HG03039 (cell line): Measurements from ENCODE around the gene UNC93A.

Experiments used
- ATAC-seq: cut with Tn5 transposase; IDR thresholded peaks from one replicate; pipeline ENCODE4 v1.9.1; 2021; ENCODE audit warnings: mild to moderate bottlenecking, moderate library complexity; ENCODE audit not compliant: unreplicated experiment

The UNC93A gene

DNA sequence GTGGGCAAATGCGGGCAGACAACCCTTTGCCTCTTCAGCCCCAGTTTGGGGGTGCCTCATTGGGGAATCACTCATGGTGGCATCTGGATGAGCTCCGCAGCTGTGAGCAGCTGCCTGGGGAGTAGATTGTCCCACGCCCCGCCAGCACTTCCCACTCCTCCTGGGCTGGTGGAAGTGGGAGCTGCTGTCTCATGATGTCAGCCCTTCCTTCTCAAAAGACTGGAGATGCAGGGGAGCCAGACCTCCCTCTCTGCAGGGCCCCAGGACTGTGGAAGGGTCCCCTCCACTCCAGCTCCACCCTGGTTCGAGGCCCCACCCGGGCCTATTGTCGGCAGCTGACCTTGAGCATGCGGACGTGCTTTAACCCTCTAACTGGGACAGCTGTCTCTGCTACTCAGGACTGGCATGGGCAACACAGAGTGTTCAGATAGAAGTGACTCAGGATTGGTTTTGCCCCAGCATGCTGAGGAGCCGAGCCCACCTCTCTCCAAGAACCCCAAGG, 2.0 kb downstream of the UNC93A start:
- ATAC-seq: no peak

DNA sequence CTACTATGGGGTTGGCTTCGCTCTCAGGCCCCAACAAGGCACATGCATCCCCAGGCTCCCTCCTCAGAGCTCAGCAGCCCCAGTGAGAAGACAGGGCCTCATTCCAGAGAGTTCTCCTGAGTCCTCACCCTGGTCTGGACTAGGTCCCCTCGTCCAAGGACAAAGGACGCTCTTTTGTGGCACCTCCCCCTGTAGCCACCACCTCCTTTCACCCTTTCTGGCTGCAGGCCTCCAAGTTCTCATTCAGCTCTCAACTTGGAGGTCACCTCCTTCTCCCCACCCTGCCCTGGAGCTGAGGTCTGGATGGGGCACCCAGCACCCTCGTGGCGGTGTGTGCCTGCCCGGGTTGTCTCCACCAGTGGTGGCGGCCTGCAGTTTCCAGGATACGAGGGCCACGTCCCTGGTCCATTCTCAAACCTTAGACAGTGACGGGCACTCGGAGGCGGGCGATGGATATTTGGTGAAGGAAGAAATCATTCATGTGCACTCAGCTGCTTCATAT, 2.5 kb downstream of the UNC93A start:
- ATAC-seq: no peak

DNA sequence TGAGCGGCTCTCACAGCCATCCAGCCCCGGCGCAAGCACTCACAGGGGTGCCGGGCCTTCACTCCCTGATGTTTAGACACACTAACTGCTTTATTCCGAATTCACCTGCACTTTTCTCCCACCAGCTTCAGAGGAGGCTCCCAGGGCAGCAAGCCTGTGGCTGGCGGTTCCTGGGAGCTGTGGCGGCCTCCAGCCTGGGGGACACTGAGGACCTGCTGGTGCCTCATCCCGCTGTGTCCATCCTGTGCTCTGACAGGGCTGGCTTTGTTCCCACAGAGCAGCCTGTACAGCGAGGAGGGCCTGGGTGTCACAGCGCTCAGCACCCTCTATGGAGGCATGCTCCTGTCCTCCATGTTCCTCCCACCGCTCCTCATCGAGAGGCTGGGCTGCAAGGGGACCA, 3.1 kb downstream of the UNC93A start:
- no peak for ATAC-seq

DNA sequence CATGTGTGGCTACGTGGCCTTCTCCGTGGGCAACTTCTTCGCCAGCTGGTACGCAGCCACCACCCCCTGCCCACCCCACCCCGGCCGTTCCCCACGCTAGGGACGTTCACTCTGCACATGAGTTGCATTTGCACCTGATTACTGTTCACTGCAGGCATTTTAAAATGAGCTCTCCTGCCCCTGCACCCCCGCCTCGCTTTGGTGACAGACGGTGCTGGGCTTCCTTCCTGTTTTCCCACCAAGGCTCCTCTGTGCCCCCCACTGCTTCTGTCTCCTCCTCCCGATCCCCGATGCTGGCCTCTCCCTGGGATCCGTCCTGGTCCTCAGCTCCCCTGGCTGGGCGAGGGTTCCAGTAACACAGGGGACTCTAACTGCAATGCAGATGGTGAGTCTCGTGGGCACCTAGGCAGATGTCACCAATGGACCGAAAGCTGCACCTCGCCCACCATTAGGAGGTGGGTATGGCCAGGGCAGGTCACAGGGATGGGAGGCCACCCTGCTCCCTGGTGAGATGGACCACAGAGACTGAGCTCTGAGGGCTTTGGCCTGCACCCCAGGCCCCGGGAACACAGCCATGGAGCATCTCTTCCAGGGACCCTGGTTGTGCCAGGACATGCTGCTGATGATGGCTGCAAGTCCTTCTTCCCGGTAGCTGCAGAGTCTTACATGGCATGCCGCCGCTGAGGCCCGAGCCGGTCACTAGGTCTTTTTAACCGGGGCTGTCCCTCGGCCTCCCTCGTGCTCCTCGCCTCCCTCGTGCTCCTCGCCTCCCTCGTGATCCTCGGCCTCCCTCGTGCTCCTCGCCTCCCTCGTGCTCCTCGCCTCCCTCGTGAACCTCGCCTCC, 3.8 kb downstream of the UNC93A start:
- no peak for ATAC-seq

DNA sequence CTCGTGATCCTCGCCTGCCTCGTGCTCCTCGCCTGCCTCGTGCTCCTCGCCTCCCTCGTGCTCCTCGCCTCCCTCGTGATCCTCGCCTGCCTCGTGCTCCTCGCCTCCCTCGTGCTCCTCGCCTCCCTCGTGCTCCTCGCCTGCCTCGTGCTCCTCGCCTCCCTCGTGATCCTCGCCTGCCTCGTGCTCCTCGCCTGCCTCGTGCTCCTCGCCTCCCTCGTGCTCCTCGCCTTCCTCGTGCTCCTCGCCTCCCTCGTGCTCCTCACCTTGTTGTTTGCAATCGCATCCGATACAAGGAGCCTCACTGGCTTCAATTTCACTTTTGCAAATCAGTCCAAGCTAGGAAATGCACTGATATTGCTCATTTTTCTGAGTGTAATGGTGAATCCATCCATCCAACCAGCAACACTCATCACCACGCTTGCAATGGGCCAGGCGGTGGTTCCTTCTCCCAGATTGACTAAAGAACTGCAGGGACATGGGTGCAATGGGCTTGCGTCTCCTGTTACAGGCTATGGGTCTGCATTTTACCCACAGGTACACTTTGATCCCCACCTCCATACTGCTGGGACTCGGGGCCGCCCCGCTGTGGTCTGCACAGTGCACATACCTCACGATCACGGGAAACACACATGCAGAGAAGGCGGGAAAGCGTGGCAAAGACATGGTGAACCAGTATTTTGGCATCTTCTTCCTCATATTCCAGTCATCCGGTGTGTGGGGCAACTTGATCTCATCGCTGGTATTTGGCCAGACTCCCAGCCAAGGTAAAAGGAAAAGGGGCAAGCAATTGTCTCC, 4.6 kb downstream of the UNC93A start:
- ATAC-seq: no peak

DNA sequence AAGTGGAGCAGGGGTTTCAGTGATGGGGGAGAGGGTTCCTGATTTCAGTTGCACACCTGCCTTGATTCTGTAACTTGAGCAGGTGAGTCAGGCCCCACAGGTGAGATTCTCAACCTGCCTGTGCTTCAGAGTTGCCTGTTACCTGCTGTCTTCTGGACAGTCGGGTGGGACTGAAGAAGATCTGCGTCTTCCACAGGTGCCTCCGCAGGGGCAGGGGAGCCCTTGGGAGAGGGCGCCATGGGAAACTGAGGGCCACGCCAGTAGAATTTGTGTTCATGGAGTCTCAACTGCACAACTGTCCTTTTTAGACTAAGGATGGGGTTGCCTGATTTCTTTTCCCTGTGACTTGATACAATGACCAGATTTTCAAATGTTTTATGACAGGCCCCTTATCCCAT, 5.2 kb downstream of the UNC93A start:
- no peak for ATAC-seq

DNA sequence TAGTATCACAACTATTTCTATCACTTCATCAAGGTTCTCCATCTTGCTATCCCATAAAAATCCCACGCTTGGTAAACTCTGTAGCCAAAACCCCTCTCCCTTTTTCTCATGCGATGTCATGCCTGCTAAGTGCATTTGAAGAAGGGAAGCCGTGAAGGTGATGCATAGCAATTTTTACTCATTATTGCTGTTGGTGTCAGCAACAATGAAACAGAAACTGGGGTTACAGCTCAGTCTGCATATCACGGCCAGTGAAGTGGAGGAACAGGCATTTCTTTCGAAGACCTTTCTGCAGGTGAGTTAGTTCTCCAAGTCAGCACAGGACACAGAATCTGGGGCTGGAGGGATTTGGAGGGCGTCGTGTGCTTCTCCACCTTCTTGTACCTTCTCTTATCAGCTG, 5.8 kb downstream of the UNC93A start:
- no peak for ATAC-seq

DNA sequence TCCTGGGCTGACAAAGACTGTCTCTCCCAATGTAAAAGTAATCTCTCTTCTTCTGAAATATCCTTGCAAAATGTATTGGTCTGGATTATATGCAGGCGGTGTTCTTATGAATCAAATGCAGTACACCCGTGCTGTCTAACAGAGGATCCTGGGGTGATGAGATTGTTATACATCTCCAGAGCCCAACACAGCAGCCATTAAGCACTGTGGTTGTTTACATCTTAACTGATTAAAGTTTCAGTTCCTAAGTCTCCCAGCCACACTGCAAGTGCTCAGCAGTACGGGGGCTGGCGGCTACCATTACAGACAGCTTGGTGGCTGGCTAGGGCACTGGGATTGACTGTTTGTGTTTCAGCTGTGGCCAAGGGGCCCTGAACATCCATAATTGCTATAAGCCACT, 7.0 kb downstream of the UNC93A start:
- no peak for ATAC-seq

DNA sequence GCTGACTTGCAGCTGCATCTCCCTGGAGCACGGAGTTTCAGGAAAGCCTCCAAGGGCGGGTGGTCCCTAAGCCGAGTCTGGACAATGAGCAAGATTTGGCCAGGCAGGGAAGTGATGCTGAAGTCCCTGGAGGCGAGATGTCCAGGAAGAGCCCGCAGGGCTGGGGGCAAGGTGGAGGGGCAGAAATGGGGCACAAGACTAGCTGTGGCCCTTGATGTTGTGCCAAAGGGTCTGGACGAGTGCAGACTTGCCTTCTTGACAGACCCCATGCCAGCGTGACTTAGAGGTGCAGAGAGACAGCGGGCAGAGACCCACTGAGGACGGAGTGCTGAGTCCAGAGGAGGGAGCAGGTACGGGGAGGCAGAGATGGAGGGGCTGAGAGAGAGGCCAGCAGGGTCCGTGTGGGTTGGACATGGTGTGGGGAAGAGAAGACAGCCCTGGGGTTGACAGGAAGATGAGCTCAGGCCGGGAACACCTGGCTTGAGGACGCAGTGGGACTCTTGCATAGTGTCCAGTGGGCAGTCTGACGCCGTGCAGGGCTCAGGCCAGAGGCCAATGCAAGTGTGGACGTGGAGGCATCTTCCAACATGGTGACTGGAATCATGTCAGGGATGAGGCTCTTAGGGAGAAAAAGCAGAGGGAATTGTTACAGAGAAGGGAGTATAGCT, 8.7 kb downstream of the UNC93A start:
- ATAC-seq: no peak

DNA sequence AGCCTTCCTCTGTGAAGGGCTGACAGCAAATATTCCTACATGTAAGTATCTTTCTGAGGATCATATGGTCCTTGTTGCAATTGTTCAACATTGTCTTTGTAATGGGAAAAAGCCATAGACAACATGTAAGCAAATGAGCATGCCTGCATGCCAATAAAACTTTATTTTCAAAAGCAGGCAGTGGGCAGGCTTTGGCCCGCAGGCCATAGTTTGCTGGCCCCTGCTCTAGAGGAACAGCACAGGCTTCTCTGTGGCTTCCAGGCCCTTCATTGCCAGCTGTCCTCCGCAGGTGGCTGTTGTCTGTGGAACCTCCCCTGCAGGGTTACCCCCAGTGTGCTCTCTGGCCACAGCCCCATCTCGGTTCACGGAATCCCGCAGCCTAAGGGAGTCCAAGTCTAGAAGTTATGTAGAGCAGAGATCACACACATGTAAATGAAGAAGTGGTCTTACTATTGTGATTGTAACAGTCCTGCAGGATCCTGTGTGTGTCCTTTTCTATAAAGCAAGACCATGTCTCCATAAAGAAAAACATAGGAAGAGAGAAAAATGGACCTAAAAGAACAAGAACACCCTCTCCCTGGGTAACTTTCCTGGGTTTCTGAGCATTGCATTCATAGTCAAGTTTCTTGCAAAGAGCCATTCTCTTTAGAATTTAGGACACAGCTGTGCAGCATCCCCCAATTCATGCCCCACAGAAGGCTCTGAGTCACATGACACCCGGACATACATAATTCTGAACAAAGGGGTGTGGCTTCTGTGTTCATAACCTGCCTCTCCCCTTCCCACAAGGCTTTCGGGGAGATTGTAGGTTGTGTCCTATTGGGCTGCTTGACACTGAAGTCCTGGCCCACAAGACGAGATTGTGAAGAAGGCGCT, 10.0 kb downstream of the UNC93A start:
- ATAC-seq: no peak

DNA sequence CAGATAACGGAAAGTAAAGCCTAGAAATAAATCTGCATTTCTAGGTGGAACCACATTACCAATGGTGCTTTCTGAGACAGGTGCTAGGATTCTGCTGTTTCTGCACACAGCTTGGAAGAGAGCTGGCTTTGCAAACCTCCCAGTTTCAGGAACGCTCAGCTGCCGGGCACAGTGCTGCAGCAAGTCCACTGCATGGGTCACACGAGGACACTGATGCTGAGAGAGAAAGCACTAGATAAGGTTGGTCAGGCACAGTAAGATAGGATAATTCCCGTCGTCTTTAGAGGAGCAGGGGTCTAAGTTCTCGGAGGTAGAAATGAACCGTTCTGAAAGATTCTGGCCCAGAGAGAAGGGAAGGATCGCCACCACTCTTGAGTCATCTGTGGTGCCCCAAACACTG, 11.0 kb downstream of the UNC93A start:
- ATAC-seq: no peak

DNA sequence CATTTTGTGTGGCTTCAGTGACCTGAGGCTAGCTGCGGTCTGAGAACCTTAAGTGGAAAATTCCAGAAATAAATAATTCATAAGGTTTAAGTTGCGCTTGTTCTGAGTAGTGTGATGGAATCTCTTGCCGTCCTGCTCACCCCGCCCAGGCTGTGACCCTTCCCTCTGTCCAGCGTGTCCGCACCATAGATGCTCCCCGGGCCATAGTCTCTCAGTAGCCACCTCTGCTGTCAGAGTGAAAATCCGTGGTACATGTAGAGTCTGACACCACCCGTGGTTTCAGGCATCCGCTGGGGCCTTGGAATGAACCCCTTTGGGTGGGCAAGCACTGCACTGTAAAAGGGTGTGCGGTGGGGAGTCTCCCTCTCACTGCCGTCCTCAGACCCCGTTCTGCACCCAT, 11.7 kb downstream of the UNC93A start:
- no peak for ATAC-seq

DNA sequence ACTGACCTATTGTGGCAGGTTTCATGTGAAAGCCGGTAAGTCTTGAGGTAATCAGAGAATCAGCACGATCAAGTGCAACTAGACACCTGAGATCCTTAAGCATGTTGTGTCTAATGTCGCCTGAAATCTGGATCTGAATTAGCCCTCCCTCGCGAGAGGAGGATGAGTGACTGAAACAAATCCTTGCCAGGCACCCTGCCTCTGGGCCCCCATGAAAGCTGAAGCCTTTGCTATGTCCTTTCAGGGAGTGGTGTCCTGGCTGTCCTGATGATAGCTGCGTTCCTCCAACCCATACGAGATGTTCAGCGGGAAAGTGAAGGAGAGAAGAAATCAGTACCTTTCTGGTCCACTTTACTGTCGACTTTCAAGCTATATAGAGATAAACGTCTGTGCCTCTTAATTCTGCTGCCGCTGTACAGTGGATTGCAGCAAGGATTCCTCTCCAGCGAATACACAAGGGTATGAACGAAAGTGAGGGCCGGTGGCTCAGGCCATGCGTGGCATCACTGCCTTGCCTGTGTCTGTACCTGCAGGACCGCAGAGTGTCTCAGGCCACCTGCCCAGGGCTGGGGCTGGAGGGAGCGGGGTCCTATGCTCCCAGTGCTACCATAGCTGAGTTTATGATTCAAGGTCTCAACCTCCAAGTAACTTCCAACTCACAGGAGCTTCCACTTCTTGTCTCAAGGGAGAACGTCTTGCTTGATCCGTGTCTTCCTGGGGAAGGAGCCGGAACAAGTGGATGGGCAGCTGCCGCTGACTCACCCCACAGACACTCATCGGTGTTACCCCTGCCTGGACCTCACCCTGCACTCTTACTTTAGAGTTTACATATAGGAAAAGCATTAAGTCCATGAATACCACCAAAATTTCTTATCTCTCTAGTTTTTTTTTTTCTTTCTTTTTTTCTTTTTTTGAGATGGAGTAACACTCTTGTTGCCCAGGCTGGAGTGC, 12.8 kb downstream of the UNC93A start:
- ATAC-seq: no peak

DNA sequence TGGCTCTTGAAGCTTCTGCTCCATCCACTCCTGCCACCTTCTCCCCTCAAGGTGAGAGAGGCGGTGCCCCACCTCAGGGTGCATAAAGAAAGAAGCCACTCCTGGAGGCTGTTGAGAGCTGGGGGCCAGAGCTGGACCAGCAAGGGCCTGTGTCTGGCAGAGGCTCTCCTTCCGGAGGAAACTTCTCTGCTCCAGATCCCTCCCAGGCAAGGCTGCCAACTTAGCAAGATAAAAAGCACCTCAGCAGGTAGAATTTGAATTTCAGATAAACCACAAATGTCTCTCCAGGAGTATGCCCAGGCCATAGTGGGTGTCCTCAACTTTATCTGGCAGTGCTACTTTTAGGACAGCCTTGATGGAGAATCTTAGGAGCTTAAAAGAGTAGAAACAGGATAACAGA, 13.8 kb downstream of the UNC93A start:
- no peak for ATAC-seq

DNA sequence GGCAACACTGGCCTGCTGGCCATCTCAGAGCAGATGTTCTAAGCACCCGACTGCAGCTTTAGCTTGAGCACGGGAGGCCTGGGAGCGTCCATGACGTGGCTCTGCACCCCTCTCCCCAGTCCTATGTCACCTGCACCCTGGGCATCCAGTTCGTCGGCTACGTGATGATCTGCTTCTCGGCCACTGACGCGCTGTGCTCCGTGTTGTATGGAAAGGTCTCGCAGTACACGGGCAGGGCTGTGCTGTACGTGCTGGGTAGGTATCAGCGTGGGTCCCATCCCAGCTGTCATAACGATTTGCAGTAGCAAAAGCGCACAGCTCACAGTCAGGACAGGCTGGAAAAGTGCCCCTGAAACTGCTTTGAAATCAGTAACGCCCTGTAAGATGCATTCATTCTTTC, 14.7 kb downstream of the UNC93A start:
- no peak for ATAC-seq

DNA sequence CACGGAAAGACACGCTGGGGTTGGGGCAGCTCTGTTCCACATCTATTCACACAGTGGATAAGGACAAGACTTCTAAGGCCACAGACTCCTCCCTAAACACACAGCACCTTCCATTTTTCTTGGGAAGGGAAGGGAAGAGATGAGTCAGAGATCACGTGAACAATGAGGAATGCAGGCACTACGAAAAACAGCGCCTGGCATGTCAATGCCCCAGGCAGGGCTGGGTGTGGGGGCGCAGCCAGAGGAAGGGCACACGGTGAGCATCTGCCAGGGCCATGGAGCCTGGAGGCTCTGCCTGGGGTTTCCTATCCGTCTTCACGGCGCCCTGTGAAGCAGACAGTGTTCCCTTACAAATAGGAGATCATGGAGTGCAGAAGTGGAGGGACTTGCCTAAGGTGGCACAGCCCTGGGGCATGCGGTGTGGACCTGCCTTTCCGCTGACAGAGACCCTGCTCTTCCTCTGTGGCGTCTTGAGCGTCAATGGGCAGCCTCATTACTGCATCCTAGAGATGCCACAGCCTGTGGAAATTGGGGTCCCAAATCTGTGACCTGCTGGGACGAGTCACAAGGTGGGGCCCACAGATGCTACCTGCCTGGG, 15.4 kb downstream of the UNC93A start:
- ATAC-seq: no peak

DNA sequence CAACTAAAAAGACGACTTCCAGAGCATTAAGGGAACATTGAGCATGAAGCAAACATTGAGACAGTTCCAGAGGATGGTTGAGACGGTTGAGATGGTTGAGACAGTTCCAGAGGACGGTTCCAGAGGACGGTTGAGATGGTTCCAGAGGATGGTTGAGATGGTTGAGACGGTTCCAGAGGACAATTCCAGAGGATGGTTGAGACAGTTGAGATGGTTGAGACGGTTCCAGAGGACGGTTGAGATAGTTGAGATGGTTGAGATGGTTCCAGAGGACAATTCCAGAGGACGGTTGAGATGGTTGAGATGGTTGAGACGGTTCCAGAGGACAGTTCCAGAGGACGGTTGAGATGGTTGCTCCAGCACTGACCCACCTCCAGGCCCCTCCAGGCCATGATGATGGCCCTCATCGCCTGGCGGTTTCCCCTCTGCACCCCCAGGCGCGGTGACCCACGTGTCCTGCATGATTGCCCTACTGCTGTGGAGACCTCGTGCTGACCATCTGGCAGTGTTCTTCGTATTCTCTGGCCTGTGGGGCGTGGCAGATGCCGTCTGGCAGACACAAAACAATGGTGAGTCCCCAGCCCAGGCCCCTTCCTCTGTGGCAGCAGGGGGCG, 16.3 kb downstream of the UNC93A start:
- ATAC-seq: no peak

DNA sequence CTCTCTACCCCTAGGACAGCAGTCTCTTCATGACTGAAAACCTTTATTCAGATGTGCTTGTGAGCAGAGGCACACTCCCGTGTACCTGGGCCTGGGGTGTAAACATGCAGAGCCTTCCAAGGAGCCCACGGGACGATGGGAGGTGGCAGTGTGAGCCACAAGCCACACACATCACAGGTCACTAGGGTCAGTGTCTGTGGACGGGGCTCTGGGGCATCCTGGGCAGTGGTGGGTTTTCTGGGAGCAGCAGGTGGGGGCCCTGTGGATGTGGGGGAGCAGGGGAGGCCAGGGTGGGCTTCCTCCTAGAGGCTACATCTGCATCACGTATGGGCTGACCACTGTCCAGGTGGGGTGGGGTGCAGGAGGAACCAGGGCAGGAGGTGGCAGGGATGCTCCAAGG, 17.1 kb downstream of the UNC93A start:
- ATAC-seq: no peak
